Panc1 (cell line): ENCODE measurements around the gene ABCC3. TPM values are rescaled to one million over a fixed set of nuclear protein-coding genes. Genes with fewer than 3 reads are reported as not detected.

ENCODE experiments used
- ATAC-seq: fragments of 200-7000 bp; cut with Tn5 transposase; 2 replicates; pipeline ENCODE4 v1.9.1; 2020; ENCODE audit warnings: mild to moderate bottlenecking, moderate library complexity
- BruUV-seq: library from RNA; stranded (reverse); fragments of 400-500 nt; replicated peaks from 2 replicates; lab custom pipeline; 2021; lab: Mats Ljungman, UMichigan
- CTCF ChIA-PET: fragments of 300-600 bp; sonication (Branson Sonifier 250); formaldehyde crosslinking; loops from one replicate; lab custom pipeline; 2022; ENCODE audit warnings: antibody characterized with exemption; lab: Charles Lee
- POLR2A ChIA-PET: fragments of 300-600 bp; sonication (Branson Sonifier 250); formaldehyde crosslinking; loops from one replicate; lab custom pipeline; 2022; ENCODE audit warnings: antibody characterized with exemption; lab: Charles Lee
- DNase-seq: peaks from one replicate; pipeline ENCODE4 v3.0.0-alpha.2; 2010; ENCODE audit warnings: low read depth, low spot score
- H3K27ac ChIP-seq: 2 replicates; pipeline ENCODE4 v1.5.1; 2011; ENCODE audit warnings: mild to moderate bottlenecking, low read length, inconsistent platforms
- H3K27me3 ChIP-seq: fragments of 200-500 bp; sonication (Bioruptor generic); 2 replicates; pipeline ENCODE4 v1.6.0; 2014; ENCODE audit warnings: low read length, inconsistent platforms; ENCODE audit not compliant: control insufficient read depth, insufficient read depth
- H3K36me3 ChIP-seq: fragments of 200-500 bp; sonication (Bioruptor generic); 2 replicates; pipeline ENCODE4 v1.5.1; 2014; ENCODE audit warnings: inconsistent platforms, mild to moderate bottlenecking, low read length, moderate library complexity; ENCODE audit not compliant: control insufficient read depth, insufficient read depth
- H3K4me1 ChIP-seq: 2 replicates; pipeline ENCODE4 v1.5.1; 2011; ENCODE audit warnings: inconsistent platforms, mild to moderate bottlenecking, low read length, moderate library complexity; ENCODE audit not compliant: control insufficient read depth, insufficient read depth
- H3K4me3 ChIP-seq, 2 experiments: 2 replicates each; pipeline ENCODE4 v1.5.1; 2011 to 2012; ENCODE audit warnings: low read depth in 2 of 2, low read length in 2 of 2, mild to moderate bottlenecking in 2 of 2, inconsistent platforms in 1 of 2, moderate library complexity in 1 of 2
- H3K9me3 ChIP-seq: fragments of 200-500 bp; sonication (Bioruptor generic); 2 replicates; pipeline ENCODE4 v1.5.1; 2014; ENCODE audit warnings: low read depth, mild to moderate bottlenecking, inconsistent platforms, low read length, moderate library complexity; ENCODE audit not compliant: control insufficient read depth, insufficient read depth
- CTCF ChIP-seq: fragments of 450-650 bp; IDR thresholded peaks from 2 replicates; pipeline ENCODE4 v1.5.1; 2017; ENCODE audit warnings: mild to moderate bottlenecking
- POLR2AphosphoS5 ChIP-seq: IDR thresholded peaks from 2 replicates; pipeline ENCODE4 v1.6.1; 2012; ENCODE audit warnings: mild to moderate bottlenecking, low read depth, low read length, moderate library complexity
- REST ChIP-seq, 2 experiments: IDR thresholded peaks; 2 replicates each; pipeline ENCODE4 v1.6.1; 2011 to 2012; ENCODE audit warnings: low read depth in 2 of 2, control low read depth in 1 of 2, low read length in 1 of 2, mild to moderate bottlenecking in 1 of 2, moderate library complexity in 1 of 2; ENCODE audit not compliant: insufficient read depth in 1 of 2
- SIN3A ChIP-seq: IDR thresholded peaks from 2 replicates; pipeline ENCODE4 v1.6.1; 2012; ENCODE audit warnings: low read depth, mild to moderate bottlenecking, low read length, moderate library complexity, borderline replicate concordance; ENCODE audit not compliant: insufficient read depth
- TCF7L2 ChIP-seq: IDR thresholded peaks from 2 replicates; pipeline ENCODE4 v1.6.1; 2011; ENCODE audit warnings: mild to moderate bottlenecking, low read depth, low read length, inconsistent platforms
- in situ Hi-C: cut with HindIII; loops from 2 replicates; pipeline ENCODE4 v1.10.0; 2016; ENCODE audit warnings: low sequenced_read_pairs, low pct_unique_long_range_greater_than_20kb
- intact Hi-C: fragments of 100-400 bp; cut with micrococcal nuclease; formaldehyde crosslinking; loops from one replicate; pipeline ENCODE4 v1.10.0; 2022; ENCODE audit not compliant: unreplicated experiment
- total RNA-seq: library from RNA; stranded (reverse); gene quantifications from one replicate; pipeline ENCODE4 v1.2.1, GENCODE V29; 2021; ENCODE audit not compliant: unreplicated experiment

The ABCC3 gene
- total RNA-seq, 1 experiment from 2014 or later: 128 TPM

DNA sequence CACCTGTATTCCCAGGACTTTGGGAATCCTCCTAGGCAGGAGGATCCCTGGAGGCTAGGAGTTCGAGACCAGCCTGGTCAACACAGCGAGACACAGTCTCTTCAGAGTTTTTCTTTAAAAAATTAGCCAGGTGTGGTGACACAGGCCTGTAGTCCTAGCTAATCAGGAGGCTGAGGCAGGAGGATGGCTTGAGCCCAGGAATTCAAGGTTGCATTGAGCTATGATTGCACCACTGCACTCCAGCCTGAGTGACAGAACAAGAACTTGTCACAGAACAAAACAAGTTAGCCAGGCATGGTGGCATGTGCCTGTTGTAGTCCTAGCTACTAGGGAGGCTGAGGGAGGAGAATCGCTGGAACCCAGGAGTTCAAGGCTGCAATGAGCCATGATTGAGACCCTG is 48.3 kb downstream of the ABCC3 start:
- H3K4me1 ChIP-seq: peaks cover 39% of the 10 kb centered on the region
- POLR2A ChIA-PET: no interaction called here
- intact Hi-C loops: no loop called here
- no peak for DNase-seq
- in situ Hi-C loops: no loop called here
- TF ChIP-seq REST (IDR thresholded peaks at IDR 0.05; ENCODE audit: insufficient read depth in 1 of 2, low read depth in 2 of 2, low read length in 1 of 2): no peak
- no peak for TF ChIP-seq POLR2AphosphoS5
- H3K27me3 ChIP-seq: no peaks in the 10 kb centered on the region
- BruUV-seq: no TSS peak
- no peak for ATAC-seq
- no peaks in the 10 kb centered on the region for H3K36me3 ChIP-seq
- peak overlapping the region; percentile 44; the same call in 1 of the 2 replicates for H3K27ac ChIP-seq
- H3K4me3 ChIP-seq: no peak overlapping the region
- H3K9me3 ChIP-seq: no peaks in the 10 kb centered on the region
- CTCF ChIA-PET: no interaction called here

DNA sequence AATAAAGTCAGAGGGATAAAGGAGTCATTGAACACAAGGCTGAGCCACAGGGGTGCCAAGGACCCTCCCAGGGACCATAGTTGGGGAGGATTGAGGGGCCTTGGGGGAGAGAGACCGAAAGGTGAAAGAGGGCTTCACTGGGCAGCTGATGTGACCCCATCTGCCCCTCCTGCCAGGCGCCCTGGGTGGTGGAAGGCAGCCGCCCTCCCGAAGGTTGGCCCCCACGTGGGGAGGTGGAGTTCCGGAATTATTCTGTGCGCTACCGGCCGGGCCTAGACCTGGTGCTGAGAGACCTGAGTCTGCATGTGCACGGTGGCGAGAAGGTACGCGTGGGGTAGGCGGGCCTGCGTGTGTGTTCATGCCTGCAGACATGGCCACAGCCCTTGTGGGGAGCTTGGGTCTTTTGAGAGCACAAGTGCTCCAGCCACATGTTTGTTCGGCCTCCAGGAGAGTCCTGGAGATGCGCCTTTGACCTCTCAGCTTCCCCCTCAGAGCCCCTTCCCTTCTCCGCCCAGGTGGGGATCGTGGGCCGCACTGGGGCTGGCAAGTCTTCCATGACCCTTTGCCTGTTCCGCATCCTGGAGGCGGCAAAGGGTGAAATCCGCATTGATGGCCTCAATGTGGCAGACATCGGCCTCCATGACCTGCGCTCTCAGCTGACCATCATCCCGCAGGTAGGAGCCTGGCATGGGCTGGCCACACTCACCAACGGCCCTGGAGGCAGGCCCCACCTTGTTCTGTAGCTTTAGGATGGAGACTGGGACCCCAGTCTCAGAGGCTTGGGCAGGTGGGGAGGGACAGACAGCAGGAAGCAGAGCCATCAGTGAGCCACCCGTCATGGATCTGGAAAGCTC is 49.0 kb downstream of the ABCC3 start:
- TF ChIP-seq SIN3A: no peak
- no peak for TF ChIP-seq TCF7L2
- TF ChIP-seq POLR2AphosphoS5: no peak; the same call in 1 of the 2 replicates
- no peak for TF ChIP-seq CTCF
- TF ChIP-seq REST (IDR thresholded peaks at IDR 0.05; ENCODE audit: insufficient read depth in 1 of 2, low read depth in 2 of 2, low read length in 1 of 2): no peak
- DNase-seq (no peak), ATAC-seq (no peak)
- H3K27me3 ChIP-seq: no peaks in the 10 kb centered on the region
- peaks cover 39% of the 10 kb centered on the region for H3K4me1 ChIP-seq
- no peaks in the 10 kb centered on the region for H3K36me3 ChIP-seq
- no peak overlapping the region for H3K4me3 ChIP-seq
- POLR2A ChIA-PET: interaction anchor here (1.7 kb wide), 1 partner anchor 45 kb away, joined by 4 read pairs; no protein-coding TSS in a partner anchor
- intact Hi-C loops: no loop called here
- no peaks in the 10 kb centered on the region for H3K9me3 ChIP-seq
- CTCF ChIA-PET: interaction anchor here (1.2 kb wide), 1 partner anchor 45 kb away, joined by 3 read pairs; no protein-coding TSS in a partner anchor
- in situ Hi-C loops: no loop called here
- BruUV-seq: no TSS peak
- H3K27ac ChIP-seq: peak overlapping the region; percentile 76
